Activated gamma-delta T cell treated with anti-CD3 and anti-CD28 coated beads, Interleukin-2, amount 50 U/mL, for 16 hours (primary cell): Measurements from ENCODE around the gene INSL4.
A peak's percentile ranks its signal among the peaks of the same experiment; 100 is the strongest.

Experiments
- DNase-seq: peaks from one replicate; pipeline ENCODE4 v3.0.0-alpha.2; 2020; ENCODE audit warnings: low read depth

INSL4 gene

DNA sequence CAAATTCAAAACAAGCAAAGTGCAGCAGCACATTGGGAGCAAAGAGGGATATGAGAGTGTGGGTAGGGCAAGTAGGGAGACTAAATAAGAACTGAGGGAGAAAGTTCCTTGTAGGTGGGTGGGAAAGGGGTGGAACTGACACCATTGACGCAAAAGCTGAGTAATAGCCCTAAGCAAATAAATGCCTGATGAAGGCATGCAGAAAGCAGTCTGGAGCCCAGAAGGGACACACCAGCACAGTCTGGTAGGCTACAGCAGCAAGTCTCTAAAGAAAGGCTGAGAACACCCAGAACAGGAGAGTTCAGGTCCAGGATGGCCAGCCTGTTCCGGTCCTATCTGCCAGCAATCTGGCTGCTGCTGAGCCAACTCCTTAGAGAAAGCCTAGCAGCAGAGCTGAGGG lies at the start of gene INSL4:
Gene INSL4, plus strand, starts transcription at position 208 of the 400 bp plus-strand sequence. Its CDS starts 105 bp downstream, at position 313.
- no peak for DNase-seq

DNA sequence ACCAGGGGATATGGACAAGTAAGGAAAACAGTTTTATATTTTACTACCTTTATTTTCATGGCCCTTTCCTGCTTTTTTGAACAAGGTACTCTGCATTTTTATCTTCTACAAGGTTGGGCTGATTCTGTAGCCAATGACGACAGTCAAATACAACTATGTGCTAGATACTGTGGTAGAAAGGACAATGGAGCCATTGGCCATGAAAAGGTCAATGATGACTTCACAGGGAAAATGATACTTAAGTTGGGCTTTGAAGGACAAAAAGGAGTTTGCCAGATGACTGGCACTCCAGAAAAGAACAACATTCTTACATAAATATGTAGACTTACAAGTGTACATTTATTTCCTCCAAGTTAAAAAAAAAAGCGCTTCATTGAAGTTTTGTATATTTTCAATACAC lies 46.4 kb upstream of the INSL4 start:
- no peak for DNase-seq

DNA sequence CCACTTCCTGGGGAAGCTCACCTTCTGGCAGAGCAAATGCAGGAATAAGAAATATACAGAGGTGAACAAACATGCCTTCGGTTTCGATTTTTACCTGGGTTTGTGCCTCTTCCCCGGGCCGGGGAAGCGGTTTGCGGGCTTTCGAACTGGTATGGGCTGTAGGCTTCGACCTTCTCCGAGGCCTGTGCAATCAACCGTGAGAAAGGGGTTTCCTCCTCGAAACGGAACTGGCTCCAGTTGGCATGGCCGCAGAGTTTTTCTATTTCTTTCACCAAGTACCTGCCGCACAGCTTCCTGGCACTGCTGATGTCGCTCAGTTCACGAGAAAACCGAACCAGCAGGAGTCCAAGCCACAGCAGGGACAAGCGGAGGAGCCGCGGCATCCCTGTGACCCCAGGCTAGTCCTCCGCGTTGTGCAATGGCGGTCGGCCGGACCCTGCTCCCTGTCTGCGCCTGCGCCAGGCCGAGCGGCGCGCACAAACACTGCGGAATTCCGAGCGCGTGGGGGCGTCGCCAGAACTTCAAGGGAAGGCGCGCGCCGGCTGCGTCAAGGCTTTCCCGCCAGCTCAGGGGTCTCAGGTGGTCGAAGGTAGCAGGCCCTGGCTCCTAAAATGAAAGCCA lies 45.9 kb upstream of the INSL4 start, which contains the start of gene INSL6:
Gene INSL6, minus strand, starts transcription at position 420 of the 621 bp plus-strand sequence. Its CDS starts 37 bp downstream, at position 383.
- DNase-seq: no peak

DNA sequence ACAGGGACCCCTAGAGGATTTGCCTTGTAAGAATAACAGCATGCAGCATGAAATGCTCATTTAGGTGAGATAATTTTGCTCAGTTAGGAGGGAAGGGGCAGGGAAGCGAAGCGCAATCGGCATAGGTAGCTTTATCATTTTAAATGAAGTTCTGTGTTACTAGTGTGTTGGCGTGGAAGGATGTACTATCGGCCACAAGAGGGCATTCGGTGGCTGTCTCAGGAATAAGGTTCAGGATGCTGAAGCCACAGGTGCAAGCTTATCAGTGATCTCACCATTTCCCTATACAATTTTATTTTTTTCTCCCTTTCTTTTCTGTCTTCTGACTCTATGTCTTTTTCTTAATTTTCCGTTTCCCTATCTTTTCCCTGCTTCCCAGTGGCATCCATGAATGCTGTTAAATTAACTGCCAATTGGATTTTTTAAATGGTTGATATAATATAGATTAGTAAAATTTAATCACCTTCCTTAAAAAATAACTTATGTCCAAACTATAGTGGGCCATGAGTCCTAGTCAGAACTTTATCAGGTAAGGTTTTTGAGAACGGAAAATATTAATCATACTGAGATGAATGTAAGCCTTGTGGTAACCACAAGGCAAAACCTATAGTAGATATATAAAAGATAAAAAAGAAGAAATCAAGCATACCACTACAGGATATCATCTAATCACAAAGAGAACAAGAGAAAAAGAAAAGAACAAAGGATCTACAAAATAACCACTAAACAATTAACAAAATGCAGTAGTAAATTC lies 44.6 kb upstream of the INSL4 start:
- peak; percentile 30 for DNase-seq

DNA sequence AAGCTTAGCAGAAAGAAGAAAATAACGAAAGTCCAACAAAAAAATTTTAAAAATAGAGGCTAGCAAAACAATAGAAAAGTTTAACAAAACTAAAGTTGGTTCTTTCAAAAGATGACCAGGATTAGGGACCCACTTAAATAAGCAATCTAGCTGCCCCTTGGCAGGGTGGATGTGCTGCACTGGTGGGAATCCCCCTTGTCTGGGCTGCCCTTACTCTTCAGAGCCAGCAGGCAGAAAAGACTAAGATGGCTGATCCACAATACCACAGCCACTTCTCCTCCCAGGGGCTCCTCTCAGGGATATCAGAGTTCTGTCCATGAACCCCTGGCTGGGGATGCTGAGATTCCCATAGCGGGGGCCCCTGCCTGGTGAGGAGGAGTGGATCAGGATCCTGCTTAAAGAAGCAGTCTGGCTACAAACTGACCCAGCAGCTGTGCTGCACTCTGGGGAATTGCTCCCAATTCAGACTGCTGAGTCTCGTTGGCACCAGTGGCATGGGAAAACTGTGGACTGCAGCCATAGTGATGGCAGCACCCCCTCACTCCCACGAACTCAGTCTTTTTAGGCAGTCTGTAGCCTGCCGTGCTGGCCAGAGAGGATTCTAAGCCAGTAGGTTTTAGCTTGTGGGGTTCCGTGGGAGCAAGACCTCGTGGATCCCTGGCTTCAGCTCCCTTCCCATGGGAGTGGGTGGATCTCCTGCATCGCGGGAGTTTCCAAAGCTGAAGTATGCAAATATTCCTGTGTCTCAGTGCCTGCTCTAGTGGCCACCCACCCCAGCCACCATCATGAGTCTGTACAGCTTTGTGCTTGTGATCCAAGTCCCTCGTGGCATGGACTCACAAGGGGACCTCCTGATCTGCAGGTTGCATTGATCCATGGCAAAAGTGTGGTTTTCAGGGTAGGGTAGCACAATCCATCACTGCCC lies 42.9 kb upstream of the INSL4 start:
- no peak for DNase-seq

DNA sequence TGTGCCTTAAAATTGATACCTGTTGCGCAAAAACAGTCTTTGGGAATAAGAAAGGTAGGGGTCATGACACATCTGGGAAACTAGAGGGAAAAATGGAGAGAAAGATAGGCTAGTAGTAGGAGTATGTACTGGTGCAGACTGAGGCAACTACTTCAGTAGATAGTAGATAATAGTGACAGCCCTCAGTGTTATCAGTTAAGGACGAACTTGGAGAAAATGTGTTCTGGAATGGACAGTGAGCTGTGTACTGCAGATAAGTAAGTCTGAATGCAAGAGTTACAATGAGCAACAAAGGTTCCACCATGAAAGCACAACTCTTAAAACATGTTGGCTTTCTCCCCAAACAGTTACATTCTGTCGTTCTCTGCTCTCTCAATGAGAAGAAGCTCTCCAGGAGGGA lies 39.2 kb upstream of the INSL4 start:
- DNase-seq: no peak

DNA sequence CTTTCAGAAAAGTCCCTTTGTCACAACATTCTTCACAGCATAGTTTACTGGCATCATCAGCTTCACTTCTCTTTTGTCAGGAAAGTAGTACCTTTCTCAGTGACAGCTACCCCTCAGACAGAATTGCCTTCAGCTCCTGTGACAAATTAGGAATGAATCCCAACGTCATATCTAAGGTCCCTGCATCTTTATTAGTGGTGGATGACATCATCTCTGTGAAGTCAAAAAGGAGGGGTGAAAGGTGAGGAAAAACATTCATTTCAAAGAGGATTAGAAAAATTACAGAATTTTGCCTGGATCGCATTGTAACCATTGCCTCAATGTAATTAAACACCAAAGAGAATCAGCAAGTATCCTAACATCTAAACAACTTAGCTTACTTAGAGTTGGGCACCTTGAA lies 37.9 kb upstream of the INSL4 start:
- no peak for DNase-seq

DNA sequence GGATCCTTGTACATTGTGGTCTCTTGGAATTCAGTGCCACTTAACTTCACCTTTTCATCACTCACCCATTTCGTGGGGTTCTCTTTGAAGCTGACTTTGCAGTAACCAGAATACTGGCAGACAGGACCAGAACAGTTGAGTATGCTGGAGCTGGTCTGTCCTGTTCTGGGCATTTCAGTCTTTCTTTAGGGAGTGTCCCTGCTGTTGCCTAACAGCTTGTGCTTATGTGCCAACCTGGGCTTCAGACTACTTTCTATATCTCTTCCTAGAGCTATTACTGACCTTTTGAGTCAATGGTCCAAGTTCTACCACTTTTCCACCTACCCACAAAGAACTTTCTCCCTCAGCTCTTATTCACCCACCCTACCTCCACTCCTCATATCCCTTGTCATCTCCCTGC lies 35.8 kb upstream of the INSL4 start:
- DNase-seq: no peak

DNA sequence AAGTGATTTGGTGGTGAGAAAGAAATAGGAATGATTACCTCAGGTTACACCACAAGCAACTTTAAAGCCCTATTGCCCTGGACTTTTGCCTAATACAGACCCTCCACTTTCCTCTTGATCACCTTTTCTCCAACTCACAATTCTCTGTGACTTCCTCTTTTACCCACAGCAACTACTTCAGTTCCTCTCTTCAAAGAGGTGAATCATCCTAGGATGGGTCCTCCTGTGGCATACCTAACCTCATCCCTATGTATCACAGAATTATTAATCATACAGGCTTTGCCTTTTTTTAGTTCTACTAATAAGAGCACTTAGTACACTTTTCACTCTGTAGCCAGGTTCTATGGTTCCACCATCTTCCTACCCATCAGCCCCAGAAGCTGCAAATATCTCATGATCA lies 26.1 kb upstream of the INSL4 start:
- DNase-seq: no peak

DNA sequence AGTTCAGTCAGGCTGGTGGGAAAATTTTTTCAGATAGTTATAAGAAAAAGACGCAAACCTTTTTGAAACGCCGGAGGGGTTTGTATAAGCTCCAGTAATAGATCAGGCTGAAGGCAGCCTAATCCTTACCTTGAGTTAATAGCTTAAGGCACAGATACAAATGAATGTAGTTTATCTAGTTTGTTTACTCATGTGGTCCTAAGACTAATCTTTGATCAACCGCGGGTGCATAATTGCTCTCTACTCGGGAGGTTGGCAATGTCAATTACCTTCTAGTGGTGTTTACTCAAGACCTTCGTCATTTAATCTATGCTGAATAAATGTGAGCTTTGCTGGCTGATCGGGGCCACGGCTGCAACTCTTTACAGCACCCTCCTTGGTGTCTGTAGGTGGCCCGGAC lies 665 bp upstream of the INSL4 start:
- no peak for DNase-seq

DNA sequence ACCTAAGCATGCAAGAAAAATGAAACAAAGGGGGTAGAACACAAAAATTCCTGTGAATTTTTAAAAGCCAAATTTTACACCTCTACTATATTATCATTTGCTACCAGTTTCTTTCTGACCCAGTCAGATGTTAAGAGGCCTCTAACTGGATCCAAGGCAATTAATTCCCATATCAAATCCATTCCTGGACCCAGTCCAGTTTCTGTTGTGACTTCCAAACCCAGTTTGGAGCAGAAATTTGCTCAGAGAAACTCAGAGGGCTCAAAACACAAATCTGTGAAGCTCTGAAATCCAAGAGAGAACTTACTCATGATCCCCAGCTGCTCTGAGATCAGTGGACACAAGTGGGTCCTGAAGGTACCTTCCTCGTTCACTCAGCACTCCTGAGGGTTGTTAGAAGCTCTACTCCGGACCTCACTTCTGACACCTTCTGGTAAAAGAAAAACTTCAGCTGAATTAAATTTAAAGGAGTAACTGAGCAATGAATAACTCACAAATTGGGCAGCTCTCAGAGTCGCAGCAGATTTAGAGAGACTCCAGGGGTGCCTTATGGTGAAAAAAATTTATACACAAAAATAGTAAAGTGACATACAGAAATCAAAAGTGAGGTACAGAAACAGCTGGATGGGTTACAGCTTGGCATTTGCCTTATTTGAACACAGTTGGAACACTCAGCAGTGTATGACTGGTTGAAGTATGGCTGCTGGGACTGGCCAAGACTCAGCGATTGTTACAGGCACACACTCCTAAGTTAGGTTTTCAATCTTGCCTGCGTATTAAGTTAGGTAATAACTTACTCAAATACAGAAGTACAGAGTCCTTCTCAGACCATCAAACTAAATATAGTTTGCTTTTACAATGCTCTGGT lies 32.4 kb downstream of the INSL4 start:
- DNase-seq: no peak

DNA sequence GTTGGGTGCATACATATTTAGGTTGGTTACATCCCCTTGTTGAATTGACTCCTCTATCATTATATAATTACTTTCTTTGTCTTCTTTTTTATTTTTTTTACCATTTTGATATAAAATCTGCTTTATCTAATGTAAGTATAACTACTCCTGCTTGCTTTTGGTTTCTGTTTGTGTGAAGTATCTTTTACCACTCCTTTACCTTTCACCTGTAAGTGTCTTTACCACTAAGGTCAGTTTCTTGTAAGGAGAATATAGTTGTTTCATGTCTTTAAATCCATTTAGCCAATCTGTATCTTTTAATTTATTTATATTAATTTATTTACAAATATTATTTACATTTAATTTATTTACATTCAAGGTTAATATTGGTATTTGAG lies 33.0 kb downstream of the INSL4 start:
- DNase-seq: no peak

DNA sequence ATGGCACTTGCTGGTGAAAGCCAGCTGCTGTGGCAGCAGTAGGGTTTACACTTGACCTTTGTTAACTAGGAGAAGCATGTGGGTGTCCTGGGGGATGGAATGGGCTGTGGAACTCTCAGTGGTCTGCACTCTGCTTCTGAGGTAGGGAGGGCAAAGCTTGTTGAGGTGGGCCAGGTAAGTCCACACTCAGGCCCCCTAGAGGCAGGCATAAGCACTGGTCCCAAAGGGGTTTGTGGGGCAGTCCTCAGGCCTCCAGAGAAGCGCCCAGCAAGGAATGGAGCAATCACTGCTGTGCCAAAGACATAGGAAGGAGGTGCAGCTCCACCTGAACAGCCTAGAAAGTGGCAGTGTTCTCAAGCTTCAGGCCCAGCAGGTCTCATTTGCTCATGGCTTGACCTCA lies 34.7 kb downstream of the INSL4 start:
- DNase-seq: no peak

DNA sequence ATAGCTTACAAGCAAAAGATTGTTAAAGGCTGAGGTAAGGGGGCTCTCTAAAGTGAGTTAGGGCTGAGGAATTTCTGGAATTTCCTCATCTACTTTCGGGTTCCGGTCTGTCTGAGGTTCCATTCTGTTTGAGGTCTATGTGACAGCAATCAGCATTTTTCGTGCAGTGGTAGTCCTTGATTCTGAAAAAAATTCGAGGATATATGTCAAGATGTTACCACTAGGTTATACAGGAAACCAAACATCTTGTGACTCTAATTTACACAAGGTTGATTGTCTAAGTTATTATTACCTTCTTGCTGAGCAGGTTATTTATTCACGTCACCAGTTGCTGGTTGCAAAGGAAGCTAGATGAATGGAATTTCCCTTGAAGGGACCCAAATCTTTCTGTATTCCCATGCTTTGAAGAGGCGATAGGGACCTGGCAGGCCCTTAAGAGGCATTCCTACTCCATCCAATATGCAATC lies 38.1 kb downstream of the INSL4 start:
- no peak for DNase-seq

DNA sequence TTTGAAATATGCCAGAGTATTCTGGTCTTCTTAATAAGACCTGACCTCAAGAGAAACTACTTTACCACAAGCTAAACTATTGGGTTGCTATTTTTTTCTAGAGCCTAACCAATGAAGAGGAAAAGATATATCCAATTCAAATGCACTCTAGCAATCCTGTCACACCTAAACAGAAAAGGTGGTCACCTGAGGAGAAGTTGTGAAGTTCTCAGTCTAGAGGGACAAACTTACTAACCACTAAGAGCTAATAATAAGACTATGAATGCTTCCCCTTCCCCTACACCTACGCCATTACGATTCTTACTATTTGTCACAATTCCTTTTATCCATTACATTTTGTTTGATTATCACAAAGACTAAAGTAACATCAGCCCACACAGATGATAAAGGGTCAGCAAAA lies 43.6 kb downstream of the INSL4 start:
- DNase-seq: no peak

DNA sequence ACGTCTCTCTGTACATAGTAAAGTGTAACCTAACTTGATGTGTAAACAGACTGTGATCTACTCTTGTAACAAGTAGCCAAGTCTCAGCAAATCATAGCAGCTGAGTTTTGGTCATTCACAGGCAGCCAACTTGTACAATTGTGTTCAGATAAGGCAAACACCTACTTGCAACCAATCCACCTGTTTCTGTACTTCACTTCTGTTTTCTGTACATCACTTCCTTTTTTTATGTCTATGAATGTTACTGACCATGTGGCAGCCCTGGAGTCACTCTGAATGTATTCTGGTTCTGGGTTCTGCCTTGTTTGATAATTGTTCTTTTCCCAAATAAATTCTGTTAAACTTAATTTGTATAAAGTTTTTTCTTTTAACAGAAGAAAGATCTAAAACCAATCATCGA lies 47.3 kb downstream of the INSL4 start:
- no peak for DNase-seq
